ENCODE measurements around the gene ACTG2.
"Not testable (repeated sequence)": the region's sequence is repeated elsewhere in the genome, so short reads cannot be mapped to it uniquely, and the experiment has no call there.

The ACTG2 gene

DNA sequence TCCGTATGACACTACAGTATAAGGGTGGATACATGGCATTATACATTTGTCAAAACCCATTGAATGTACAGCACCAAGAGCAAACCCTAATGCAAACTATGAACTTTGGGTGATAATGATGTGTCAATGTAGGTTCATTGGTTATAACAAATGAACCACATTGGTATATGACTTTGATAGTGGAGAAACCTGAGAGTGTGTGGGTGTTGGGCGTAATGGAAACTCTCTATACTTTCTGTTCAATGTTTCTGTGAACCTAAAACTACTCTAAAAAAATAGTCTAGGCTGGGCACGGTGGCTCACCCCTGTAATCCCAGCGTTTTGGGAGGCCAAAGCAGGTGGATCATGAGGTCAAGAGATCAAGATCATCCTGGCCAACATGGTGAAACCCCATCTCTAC is 6.5 kb upstream of the ACTG2 start:
- H3K4me3 ChIP-seq (ENCODE audit: low read depth, low read length), result no peak overlapping the region
- TF ChIP-seq, protein P1, sequence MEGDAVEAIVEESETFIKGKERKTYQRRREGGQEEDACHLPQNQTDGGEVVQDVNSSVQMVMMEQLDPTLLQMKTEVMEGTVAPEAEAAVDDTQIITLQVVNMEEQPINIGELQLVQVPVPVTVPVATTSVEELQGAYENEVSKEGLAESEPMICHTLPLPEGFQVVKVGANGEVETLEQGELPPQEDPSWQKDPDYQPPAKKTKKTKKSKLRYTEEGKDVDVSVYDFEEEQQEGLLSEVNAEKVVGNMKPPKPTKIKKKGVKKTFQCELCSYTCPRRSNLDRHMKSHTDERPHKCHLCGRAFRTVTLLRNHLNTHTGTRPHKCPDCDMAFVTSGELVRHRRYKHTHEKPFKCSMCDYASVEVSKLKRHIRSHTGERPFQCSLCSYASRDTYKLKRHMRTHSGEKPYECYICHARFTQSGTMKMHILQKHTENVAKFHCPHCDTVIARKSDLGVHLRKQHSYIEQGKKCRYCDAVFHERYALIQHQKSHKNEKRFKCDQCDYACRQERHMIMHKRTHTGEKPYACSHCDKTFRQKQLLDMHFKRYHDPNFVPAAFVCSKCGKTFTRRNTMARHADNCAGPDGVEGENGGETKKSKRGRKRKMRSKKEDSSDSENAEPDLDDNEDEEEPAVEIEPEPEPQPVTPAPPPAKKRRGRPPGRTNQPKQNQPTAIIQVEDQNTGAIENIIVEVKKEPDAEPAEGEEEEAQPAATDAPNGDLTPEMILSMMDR (IDR thresholded peaks at IDR 0.05; ENCODE audit: low read depth, low read length), result no peak

DNA sequence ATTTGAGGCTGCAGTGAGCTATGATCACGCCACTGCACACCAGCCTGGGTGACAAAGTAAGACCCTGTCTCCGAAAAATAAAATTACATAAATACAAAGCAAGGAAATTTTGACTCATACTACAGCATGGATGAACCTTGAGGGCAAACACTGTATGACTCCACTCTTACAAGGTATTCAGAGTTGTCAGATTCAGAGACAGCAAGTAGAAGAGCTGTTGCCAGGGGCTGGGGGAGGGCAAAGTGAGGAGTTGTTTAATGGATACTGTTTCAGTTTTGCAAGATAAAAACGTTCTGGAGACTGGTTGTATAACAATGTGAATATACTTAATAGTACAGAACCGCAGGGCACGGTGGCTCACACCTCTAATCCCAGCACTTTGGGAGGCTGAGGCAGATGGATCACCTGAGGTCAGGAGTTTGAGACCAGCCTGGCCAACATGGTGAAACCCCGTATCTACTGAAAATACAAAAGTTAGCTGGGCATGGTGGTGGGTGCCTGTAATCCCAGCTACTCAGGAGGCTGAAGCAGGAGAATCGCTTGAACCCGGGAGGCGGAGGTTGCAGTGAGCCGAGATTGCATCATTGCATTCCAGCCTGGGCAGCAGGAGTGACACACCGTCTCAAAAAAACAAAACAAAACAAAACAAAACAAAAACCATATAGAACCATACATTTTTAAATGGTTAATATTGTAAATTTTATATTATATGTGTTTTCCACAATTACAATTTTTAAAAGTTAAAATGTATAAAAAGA is 5.0 kb upstream of the ACTG2 start:
- H3K4me3 ChIP-seq (ENCODE audit: low read depth, low read length), result not testable (repeated sequence)

DNA sequence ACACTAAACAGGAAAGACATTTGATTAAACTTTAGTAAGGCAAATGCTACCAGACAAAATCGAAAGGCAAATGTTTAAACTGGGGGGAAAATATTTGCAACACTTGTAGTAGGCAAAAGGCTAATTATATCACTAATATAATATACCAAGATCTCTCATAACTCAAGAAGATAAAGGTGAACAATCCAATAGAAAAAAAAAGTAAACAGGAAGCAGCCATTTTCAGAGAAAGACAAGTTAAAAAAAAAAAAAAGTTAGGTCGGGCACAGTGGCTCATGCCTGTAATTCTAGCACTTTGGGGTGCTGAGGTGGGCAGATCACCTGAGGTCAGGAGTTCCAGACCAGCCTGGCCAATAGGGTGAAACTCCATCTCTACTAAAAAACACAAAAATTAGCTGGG is 4.4 kb upstream of the ACTG2 start:
- TF ChIP-seq, protein P1 (IDR thresholded peaks at IDR 0.05; ENCODE audit: low read depth, low read length), result no peak
- H3K4me3 ChIP-seq (ENCODE audit: low read depth, low read length), result no peak overlapping the region

DNA sequence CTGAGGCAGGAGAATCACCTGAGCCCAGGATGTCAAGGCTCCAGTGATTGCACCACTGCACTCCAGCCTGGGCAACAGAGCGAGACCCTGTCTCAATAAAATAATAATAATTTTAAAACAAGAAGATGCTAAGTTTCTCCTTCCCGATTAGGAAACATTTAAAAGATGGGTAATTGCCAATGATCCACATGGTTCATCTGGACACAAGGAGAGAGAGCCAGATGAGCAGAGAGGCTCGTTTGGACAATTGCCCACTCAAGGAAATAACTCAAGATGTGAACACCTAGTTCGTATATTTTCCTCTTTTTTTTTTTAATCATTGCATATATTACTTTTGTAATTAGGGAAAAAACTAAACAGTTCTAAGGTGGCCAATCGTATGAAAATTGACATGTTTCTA is 3.6 kb upstream of the ACTG2 start:
- TF ChIP-seq, protein P1 (IDR thresholded peaks at IDR 0.05; ENCODE audit: low read depth, low read length), result no peak
- H3K4me3 ChIP-seq (ENCODE audit: low read depth, low read length), result no peak overlapping the region

DNA sequence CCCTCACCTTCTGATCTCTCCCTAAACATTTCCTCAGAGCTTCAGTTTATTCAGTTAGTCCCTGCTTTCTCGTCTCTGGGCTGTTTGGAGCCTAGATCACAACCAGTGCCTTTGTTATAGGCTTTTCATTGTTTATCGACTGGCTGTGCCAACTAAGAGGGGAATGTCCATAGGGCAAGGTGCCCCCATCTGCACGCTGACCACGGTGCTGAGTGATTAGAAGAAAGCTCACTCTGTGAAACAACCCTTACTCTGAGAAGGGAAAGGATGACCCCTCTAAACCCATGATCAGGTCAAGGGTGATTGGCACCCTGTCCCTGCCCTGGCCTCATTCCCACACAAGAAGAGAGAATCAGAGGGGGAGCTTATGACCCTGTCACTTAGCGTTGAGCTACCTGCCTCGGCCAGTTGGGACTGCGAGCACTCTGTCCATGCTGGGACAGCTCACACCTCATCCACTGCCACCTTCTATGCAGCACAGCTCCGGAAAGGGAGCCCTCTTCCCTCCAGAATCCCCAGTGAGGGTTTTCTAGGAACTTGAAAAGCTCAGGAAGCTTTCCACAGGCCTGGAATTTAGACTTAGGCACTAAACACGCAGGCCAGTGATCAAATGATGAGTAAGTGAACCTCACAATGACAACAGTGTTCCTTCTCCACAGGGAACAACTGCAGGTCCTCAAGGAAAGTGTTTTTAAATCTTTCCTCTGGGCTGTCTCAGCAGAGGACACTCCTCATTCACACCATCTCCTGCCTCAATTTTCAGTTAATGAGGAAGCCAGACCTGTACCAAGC is 2.3 kb upstream of the ACTG2 start:
- TF ChIP-seq, protein P1 (IDR thresholded peaks at IDR 0.05; ENCODE audit: low read depth, low read length), result no peak
- H3K4me3 ChIP-seq (ENCODE audit: low read depth, low read length), result no peak overlapping the region

DNA sequence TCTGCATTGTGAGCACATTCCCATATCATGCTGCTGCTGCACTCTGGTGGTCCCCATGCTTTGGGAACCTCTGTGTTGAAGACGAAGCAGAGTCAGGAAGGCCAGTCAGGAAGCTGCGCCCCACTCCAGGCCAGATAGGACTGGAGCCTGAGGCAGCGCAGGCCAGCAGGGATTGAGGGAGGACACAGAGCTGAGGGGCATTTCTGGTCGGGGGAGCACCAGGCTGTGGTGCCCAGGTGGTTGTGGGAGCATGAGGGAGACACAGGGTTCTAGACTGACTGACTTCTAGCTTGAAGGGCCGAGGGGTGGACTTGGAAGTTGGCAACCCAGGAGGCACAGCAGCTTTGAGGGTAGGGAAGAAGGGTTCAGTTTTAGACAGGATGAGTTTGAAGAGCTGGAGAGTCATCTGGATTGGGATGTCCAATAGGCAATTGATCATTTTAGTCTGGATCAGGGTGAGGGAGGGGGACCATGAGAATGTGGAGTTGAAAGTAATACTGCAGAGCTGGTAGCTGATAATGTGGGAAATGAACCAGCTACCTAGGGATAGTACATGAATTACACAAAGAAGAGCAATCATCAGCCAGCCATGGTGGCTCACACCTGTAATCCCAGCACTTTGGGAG is 1.4 kb upstream of the ACTG2 start:
- TF ChIP-seq, protein P1 (IDR thresholded peaks at IDR 0.05; ENCODE audit: low read depth, low read length), result no peak

DNA sequence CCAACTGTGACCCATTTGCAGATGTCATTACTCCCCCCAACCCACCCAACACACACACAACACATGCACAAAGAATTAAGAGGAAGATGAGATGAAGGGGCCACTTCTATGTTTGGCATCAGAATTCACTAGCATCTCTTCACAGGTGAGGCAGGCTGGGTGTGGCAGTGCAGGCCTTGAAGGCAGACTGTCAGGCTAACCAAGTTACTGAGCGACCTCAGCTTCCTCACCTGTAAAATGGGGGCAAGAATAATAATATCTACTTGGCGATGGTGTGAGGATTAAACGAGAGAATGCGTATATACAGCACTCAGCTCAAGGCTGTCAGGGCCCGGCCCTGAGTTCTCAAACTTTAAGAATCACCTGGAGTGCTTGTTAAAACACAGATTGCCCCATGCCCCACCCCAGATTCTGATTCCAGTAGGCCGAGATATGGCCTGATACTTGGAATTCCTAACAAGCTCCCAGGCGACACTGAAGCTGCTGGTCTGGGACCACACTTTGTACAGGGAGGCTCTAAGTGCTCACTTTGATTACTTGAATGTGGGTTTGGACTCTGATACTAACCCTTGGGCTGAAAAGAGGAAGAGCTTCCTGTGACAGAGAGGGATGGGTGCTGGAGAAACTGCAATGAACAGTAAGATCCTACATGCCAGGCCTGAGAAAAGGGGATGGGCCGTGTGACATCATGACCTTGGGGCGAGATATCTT is 1.1 kb downstream of the ACTG2 start:
- peak overlapping the region; percentile 65 for H3K4me3 ChIP-seq (ENCODE audit: low read depth, low read length)
- TF ChIP-seq, protein P1 (IDR thresholded peaks at IDR 0.05; ENCODE audit: low read depth, low read length), result no peak

More for the DNA sequence above, 1.4 kb upstream of the ACTG2 start:
- H3K4me3 ChIP-seq (ENCODE audit: low read depth, low read length), result no peak overlapping the region
